Measurements from ENCODE around the gene HEBP1.

The HEBP1 gene

DNA sequence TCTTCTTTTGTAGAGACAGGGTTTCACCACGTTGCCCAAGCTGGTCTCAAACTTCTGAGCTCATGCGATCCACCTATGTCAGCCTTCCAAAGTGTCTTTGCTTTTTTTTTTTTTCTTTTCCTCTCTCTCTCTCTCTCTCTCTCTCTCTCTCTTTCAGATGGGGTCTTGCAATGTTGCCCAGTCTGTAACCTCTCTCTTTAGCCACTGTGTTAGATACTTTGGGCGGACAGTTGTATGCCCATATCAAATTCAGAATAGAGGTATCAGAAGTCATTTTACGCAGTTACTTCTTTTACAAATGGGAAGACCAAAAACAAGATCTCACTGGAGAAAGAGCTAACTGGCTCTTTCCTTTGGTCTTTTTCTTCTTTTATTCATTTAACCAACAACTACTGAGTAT, 6.7 kb downstream of the HEBP1 start:
- 0 out of 2 replicates have a peak, but pooled peaks cover 4% of the 10 kb centered on the region for H3K4me1 ChIP-seq
- in situ Hi-C loops (cut with MboI; ENCODE audit: low sequenced_read_pairs): no loop called here
- no peaks in the 10 kb centered on the region; the same call in 1 of the 2 replicates for H3K36me3 ChIP-seq (replicated peaks)
- H3K9me3 ChIP-seq: no peaks in the 10 kb centered on the region
- no peaks in the 10 kb centered on the region for H3K27me3 ChIP-seq (ENCODE audit: low read depth)
- H3K4me3 ChIP-seq: no peak overlapping the region
- DNase-seq (ENCODE audit: low spot score in 2 of 2): no peak

DNA sequence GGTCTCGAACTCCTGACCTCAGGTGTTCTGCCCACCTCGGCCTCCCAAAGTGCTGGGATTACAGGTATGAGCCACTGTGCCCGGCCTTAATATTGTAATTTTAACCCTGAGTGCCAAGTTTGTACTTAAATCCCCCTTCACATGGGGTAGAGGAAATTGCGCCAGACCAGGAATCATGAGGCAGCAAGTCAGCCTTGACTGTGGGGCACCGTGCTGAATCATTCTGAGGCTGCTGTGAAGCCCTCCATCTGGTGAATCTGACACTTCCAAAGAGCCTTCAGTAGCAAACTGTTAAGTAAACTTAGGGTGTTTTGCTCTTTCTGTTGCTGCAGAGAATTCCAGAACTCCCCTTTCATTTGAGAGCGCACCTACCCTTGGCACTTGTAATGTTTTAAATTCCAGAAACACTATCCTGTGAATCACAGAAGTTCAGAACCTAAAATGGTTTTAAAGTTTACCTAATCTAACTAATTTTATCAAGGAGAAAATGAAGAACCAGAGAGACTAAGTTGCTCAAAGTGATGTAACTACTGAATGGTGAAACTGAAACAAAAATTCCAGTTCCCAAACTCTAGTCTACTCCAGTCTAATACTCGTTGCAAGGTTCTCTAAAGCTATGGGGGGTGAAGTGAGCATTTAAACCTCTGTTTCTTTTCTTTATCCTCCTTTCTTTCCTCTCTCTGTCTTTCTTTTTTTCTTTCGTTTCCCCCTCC, 7.5 kb downstream of the HEBP1 start:
- Histone ChIP-seq H3K4me3 (no peak overlapping the region), H3K9me3 (no peaks in the 10 kb centered on the region), H3K36me3 (replicated peaks) (no peaks in the 10 kb centered on the region; the same call in 1 of the 2 replicates), H3K4me1 (0 out of 2 replicates have a peak, but pooled peaks cover 4% of the 10 kb centered on the region), H3K27me3 (ENCODE audit: low read depth) (no peaks in the 10 kb centered on the region)
- in situ Hi-C loops (cut with MboI; ENCODE audit: low sequenced_read_pairs): no loop called here
- DNase-seq (ENCODE audit: low spot score in 2 of 2): no peak

DNA sequence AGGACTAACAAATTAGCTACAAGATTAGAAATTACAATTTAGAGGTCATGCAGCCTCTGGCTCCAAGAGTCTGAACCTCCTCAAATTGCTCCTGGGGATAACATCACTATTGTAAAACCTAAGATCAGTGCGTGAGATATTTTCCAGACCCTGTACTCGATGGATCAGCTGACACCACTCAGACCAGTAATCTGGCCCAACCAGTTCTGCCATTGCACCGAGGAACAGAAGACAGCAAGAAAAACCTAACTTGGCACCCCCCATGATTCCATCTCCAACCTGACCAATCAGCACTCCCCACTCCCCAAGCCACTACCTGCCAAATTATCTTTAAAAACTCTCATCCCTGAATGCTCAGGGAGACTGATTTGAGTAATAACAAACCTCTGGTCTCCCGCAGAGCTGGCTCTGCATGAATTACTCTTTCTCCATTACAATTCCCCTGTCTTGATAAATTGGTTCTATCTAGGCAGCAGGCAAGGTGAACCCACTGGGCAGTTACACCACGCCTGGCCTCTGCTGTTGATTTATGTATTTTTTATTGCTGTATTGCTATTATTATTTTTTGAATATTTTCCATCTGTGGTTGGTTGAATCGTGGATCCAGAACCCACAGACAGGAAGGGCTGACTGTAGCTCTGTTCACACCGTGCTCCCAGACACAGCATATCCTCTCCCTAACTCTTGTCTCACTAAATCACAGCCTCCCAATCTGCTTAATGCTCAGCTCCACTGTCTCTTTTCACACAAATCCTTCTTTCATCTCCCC, 9.2 kb downstream of the HEBP1 start:
- no peaks in the 10 kb centered on the region for H3K27me3 ChIP-seq (ENCODE audit: low read depth)
- H3K9me3 ChIP-seq: no peaks in the 10 kb centered on the region
- in situ Hi-C loops (cut with MboI; ENCODE audit: low sequenced_read_pairs): no loop called here
- H3K4me1 ChIP-seq: 0 out of 2 replicates have a peak, but pooled peaks cover 2% of the 10 kb centered on the region
- no peak for DNase-seq (ENCODE audit: low spot score in 2 of 2)
- peaks cover 9% of the 10 kb centered on the region for H3K36me3 ChIP-seq (replicated peaks)
- H3K4me3 ChIP-seq: no peak overlapping the region

DNA sequence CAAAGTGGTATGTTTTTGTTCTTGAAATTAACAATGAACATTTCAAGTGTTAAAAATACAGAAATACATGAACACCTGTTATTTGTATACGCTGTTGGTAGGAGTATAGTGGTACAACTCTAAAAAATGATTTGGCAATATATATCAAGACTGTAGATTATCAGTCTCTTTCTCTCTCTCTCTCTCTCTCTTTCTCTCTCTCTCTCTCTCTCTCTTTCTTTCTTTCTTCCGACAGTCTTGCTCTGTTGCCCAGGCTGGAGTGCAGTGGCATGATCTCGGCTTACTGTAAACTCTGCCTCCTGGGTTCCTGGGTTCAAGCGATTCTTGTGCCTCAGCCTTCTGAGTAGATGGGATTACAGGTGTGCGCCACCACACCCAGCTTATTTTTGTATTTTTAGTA, 12.6 kb downstream of the HEBP1 start:
- Histone ChIP-seq H3K9me3 (no peaks in the 10 kb centered on the region), H3K36me3 (replicated peaks) (peaks cover 17% of the 10 kb centered on the region), H3K4me1 (peaks cover 11% of the 10 kb centered on the region), H3K4me3 (no peak overlapping the region), H3K27me3 (ENCODE audit: low read depth) (no peaks in the 10 kb centered on the region)
- in situ Hi-C loops (cut with MboI; ENCODE audit: low sequenced_read_pairs): no loop called here
- no peak for DNase-seq (ENCODE audit: low spot score in 2 of 2)

DNA sequence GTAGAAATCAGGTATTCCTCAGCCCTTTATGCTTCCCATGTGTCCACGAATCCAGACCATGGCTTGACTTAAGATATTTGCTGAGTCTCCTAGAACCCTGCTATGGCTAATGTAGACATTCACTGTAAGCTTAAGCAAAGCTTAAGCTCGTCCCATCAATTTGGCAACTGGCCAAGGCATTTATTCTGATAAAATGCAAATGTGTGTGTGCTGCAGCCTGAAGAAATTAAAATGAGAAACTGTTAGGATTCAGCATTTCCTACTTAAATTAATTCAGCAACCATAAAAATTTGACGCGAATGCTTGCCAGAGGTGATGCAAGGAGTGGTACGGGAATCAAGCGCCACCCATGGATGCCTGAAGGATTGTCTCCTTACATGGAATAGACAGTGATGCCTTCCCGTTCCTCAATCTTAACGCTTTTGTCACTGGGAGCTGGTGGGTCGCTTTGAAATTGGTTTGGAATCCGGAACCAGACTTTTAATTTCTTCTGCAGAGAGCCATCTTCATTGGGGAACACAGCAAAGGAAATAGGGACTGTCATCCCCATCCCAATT, 13.2 kb downstream of the HEBP1 start:
- in situ Hi-C loops (cut with MboI; ENCODE audit: low sequenced_read_pairs): no loop called here
- no peak for DNase-seq (ENCODE audit: low spot score in 2 of 2)
- Histone ChIP-seq H3K36me3 (replicated peaks) (peaks cover 17% of the 10 kb centered on the region), H3K9me3 (no peaks in the 10 kb centered on the region), H3K4me3 (no peak overlapping the region), H3K27me3 (ENCODE audit: low read depth) (no peaks in the 10 kb centered on the region), H3K4me1 (peaks cover 11% of the 10 kb centered on the region)

DNA sequence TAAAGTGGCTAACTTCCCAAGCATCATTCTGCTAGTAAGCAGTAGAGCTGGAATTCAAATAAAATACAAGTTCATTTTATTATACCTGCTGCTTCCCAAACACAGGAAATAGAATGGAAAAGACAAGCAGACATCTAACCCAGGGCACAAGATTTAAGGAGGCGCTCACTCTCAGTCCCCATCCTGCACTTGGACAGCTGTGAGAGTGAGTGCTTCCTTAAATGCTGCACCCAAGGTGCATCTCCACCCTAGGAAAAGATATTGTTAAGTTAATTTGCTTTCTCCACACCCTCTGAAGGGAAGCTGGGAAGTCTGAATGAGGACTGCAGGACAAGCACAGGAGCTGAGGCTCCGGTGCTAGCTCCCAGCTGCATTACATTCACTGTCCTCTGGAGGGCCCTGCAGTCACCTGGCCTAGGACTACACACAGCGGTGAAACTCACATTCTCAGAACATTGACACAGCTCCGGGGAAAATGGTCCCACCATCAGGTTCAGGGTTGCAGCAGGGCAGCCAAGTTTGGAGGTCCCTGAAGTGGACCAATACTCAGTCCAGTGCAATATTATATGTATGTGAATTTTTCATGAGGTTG, 14.2 kb downstream of the HEBP1 start:
- in situ Hi-C loops (cut with MboI; ENCODE audit: low sequenced_read_pairs): no loop called here
- DNase-seq (ENCODE audit: low spot score in 2 of 2): peak; percentile 13 to 60
- peaks cover 17% of the 10 kb centered on the region for H3K36me3 ChIP-seq (replicated peaks)
- peaks cover 11% of the 10 kb centered on the region for H3K4me1 ChIP-seq
- no peak overlapping the region for H3K4me3 ChIP-seq
- no peaks in the 10 kb centered on the region for H3K9me3 ChIP-seq
- H3K27me3 ChIP-seq (ENCODE audit: low read depth): no peaks in the 10 kb centered on the region

DNA sequence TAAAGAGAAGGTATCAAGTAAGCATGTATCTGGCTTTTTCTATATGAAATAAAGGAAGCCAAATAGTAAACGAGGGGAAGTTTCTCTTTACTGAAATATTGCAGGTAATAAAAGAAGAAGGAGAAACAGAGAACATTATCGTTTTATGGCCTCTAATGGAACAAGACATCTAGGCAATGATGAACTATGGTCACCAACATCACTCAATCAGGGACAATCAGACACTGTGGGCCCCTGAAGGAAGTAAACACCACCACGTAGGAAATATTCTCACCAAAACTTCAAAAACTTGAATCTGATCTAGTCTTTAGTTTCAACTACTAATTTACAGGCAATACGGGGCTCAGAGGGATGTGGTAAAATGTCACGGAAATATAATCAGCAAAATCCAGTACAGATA, 15.9 kb downstream of the HEBP1 start:
- Histone ChIP-seq H3K4me1 (peaks cover 19% of the 10 kb centered on the region), H3K27me3 (ENCODE audit: low read depth) (no peaks in the 10 kb centered on the region), H3K9me3 (no peaks in the 10 kb centered on the region), H3K4me3 (no peak overlapping the region), H3K36me3 (replicated peaks) (peaks cover 17% of the 10 kb centered on the region)
- in situ Hi-C loops (cut with MboI; ENCODE audit: low sequenced_read_pairs): loop anchor here (5.0 kb wide), 1 partner anchor 67 kb away; no protein-coding TSS in a partner anchor
- no peak for DNase-seq (ENCODE audit: low spot score in 2 of 2)

DNA sequence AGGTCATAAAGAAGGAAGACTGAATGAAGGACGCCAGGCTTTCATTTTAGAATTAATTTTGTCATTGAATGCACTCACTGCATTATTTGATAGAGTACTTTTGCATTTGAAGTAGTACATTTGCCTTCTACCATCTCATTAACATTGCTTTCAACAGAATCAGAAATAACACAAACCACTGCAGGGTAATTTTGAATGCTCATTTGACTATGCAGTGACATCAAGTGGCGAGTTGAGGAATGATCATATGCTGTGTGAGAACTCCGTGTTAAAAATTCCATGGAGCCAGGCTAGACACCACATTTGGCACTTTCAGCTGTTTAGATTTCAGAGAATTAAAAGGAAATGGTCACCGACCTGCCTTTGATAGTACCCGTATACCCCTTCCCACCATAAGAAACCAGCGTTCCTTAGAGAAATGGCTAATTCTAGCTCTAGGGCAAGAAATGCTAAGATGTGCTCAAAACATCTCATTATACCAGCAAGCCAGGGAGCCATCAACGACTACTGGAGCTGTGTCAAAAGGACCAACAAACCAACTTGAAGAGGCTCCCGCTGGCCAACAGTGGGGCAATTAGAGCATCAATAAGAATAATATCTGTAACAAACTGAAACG, 16.5 kb downstream of the HEBP1 start:
- Histone ChIP-seq H3K27me3 (ENCODE audit: low read depth) (no peaks in the 10 kb centered on the region), H3K4me3 (no peak overlapping the region), H3K4me1 (peaks cover 21% of the 10 kb centered on the region), H3K9me3 (no peaks in the 10 kb centered on the region), H3K36me3 (replicated peaks) (peaks cover 17% of the 10 kb centered on the region)
- in situ Hi-C loops (cut with MboI; ENCODE audit: low sequenced_read_pairs): loop anchor here (5.0 kb wide), 1 partner anchor 66 kb away; no protein-coding TSS in a partner anchor
- DNase-seq (ENCODE audit: low spot score in 2 of 2): peak; percentile 63 to 88

DNA sequence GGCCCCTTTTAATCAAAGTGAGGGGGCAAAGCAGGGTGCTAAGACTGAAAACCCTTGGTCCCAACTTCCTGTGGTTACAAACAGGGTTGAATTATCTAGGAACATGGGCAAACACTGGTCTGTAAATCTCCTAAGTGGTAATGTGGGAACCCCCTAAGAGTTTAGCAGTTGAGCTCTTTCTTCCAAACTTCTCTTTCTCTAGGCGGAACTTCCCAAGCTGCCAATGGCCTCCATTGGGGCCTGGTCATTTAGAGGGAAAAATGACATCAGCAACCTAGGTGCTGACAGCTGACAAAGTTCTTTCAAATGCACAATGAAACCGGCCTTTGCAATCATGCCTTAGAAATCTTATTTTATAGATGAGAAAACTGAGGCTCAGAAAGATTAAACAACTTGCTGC, 17.7 kb downstream of the HEBP1 start:
- Histone ChIP-seq H3K4me3 (no peak overlapping the region), H3K4me1 (peaks cover 21% of the 10 kb centered on the region), H3K27me3 (ENCODE audit: low read depth) (no peaks in the 10 kb centered on the region), H3K9me3 (no peaks in the 10 kb centered on the region), H3K36me3 (replicated peaks) (peaks cover 21% of the 10 kb centered on the region)
- in situ Hi-C loops (cut with MboI; ENCODE audit: low sequenced_read_pairs): loop anchor here (5.0 kb wide), 1 partner anchor 65 kb away; no protein-coding TSS in a partner anchor
- no peak for DNase-seq (ENCODE audit: low spot score in 2 of 2)

DNA sequence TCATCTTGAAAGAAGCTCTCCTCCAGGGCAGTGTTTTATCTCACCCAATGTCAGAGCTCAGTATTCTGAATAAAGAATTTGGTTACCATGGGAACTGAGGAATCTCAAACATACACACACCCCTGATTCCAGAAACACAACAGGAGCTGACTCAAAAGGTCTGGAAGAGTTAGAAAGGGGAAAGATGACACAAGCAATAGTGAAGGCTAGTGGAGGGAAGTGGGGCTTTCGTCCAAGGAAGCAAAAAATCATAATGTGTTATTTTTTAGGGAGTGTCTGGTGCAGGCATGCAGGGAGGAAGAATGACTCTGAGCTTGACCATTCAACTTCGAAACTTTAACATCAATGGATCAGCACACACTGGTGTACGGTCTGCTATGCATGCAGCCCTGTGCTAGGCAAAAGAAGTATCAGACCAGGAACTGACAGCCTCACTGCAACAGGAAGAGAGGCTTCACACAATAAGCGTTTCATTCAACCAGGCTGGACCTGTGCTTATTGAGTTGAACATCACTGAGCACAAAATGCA, 20.3 kb downstream of the HEBP1 start:
- peaks cover 21% of the 10 kb centered on the region for H3K4me1 ChIP-seq
- peaks cover 23% of the 10 kb centered on the region; the same call in 1 of the 2 replicates for H3K36me3 ChIP-seq (replicated peaks)
- in situ Hi-C loops (cut with MboI; ENCODE audit: low sequenced_read_pairs): loop anchor here (5.0 kb wide), 1 partner anchor 62 kb away; no protein-coding TSS in a partner anchor
- peak; percentile 27 to 77 for DNase-seq (ENCODE audit: low spot score in 2 of 2)
- H3K9me3 ChIP-seq: no peaks in the 10 kb centered on the region
- H3K27me3 ChIP-seq (ENCODE audit: low read depth): no peaks in the 10 kb centered on the region
- H3K4me3 ChIP-seq: no peak overlapping the region

DNA sequence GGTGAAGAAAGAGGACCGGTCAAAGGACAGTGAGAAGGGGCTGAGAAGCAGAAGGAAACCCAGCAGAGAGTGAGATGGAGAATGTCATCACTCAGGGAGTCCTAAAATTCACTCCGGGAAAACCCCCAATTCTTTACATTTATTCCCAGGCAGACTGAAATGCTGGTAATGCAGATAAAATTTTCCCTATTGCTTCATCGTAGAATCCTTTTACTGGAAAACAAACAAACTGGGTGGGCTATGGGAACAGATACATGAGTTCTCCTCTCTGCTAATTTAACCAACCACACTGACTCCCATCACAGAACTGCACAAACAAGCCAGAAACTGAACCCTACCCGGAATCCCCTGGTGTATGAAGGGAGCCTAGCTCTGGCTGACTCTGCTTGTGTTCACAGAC, 20.9 kb downstream of the HEBP1 start:
- no peaks in the 10 kb centered on the region for H3K9me3 ChIP-seq
- in situ Hi-C loops (cut with MboI; ENCODE audit: low sequenced_read_pairs): no loop called here
- H3K36me3 ChIP-seq (replicated peaks): peaks cover 26% of the 10 kb centered on the region; the same call in 1 of the 2 replicates
- H3K27me3 ChIP-seq (ENCODE audit: low read depth): no peaks in the 10 kb centered on the region
- H3K4me1 ChIP-seq: peaks cover 20% of the 10 kb centered on the region
- DNase-seq (ENCODE audit: low spot score in 2 of 2): no peak
- no peak overlapping the region for H3K4me3 ChIP-seq

DNA sequence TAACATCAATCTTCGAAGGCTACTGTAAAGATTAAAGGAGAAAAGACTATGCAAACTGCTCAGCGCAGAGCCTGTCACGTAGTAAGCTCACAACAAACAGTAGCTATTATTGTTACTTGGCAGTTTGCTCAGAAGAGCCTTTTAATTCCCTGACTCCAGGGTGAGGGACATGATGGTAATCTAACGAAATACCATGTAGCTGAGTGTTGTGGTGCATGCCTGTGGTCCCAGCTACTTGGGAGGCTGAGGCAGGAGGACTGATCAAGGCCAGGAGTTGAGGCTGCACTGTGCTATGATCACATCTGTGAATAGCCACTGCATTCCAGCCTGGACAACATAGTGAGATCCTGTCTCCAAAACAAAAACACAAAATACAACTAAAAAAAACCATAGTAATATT, 22.8 kb downstream of the HEBP1 start:
- in situ Hi-C loops (cut with MboI; ENCODE audit: low sequenced_read_pairs): no loop called here
- Histone ChIP-seq H3K4me1 (peaks cover 10% of the 10 kb centered on the region), H3K36me3 (replicated peaks) (peaks cover 28% of the 10 kb centered on the region; the same call in 1 of the 2 replicates)

DNA sequence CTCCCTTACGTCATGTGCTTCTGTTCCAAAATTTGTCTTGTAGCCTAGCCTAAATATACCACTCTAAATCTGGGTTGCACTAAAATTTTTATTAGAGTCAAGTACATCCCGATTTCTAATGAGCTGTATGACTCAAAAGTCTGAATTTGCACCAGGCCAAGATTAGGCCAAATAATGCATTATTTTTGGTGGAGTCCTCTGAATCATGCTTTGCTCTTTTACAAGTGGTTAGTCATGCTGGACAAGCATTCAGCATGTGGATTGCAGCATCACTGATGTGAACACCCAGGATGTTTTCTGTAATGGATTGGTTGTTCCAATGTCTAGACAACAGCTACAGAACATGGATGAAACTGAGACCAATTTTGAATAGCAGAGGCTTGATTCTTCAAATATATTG, 23.7 kb downstream of the HEBP1 start:
- no peaks in the 10 kb centered on the region for H3K27me3 ChIP-seq (ENCODE audit: low read depth)
- in situ Hi-C loops (cut with MboI; ENCODE audit: low sequenced_read_pairs): no loop called here
- H3K36me3 ChIP-seq (replicated peaks): peaks cover 28% of the 10 kb centered on the region; the same call in 1 of the 2 replicates
- H3K4me3 ChIP-seq: no peak overlapping the region
- H3K9me3 ChIP-seq: no peaks in the 10 kb centered on the region
- peaks cover 10% of the 10 kb centered on the region for H3K4me1 ChIP-seq
- no peak for DNase-seq (ENCODE audit: low spot score in 2 of 2)

More for the DNA sequence above, 22.8 kb downstream of the HEBP1 start:
- no peak for DNase-seq (ENCODE audit: low spot score in 2 of 2)
- Histone ChIP-seq H3K9me3 (no peaks in the 10 kb centered on the region), H3K4me3 (no peak overlapping the region), H3K27me3 (ENCODE audit: low read depth) (no peaks in the 10 kb centered on the region)
